Measurements from ENCODE around the gene DYSF.

DNA sequence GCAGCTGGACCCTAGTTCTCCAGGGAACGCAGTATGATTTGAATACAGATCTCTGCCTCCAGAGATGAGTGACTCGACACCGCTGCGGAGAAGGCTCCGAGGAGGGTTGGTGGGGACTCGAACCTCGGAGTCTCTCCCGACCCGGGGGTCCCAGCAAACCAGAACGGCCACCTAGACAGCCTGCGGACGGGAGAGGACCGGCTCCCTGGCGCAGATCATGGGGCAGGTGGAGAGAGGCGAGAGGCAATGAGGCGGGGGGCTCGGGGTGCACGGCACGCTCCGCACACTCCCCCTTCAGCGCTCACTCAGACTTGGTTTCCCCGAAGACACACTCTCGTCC is 12.6 kb downstream of the DYSF start:
- TF ChIP-seq HDGF (IDR thresholded peaks at IDR 0.05; ENCODE audit: borderline replicate concordance) (no peak), ELF4 (IDR thresholded peaks at IDR 0.05) (no peak), SP1 (IDR thresholded peaks at IDR 0.05) (no peak), FOXA1 (IDR thresholded peaks at IDR 0.05) (no peak), FOXM1 (IDR thresholded peaks at IDR 0.05; ENCODE audit: borderline replicate concordance) (no peak), ZNF384 (IDR thresholded peaks at IDR 0.05) (no peak)
